Esophagus muscularis mucosa (tissue), 3 donors: ENCODE results near the gene EIF4G1.

Experiments
- CTCF ChIP-seq, 3 experiments: fragments of 200-600 bp in 2 of 3; fragments of 450-650 bp in 1 of 3; sonication (generic) in 2 of 3; IDR thresholded peaks; one replicate each; pipeline ENCODE4 v1.5.1; 2017 to 2019; ENCODE audit warnings: antibody characterized with exemption in 3 of 3, mild to moderate bottlenecking in 2 of 3, moderate library complexity in 1 of 3
- POLR2A ChIP-seq: fragments of 450-650 bp; IDR thresholded peaks from one replicate; pipeline ENCODE4 v1.6.1; 2017; ENCODE audit warnings: antibody characterized with exemption, moderate library complexity, mild to moderate bottlenecking, low read depth
- POLR2AphosphoS5 ChIP-seq, 2 donors: sonication (generic); formaldehyde crosslinking; IDR thresholded peaks; one replicate each; pipeline ENCODE4 v1.6.1; 2017; ENCODE audit warnings: antibody characterized with exemption in 2 of 2

GRCh38 chr3:184341925-184342324, 27.5 kb downstream of the EIF4G1 start:
- TF ChIP-seq CTCF (IDR thresholded peaks at IDR 0.05) (no peak), POLR2A (no peak), POLR2AphosphoS5 (IDR thresholded peaks at IDR 0.05) (no peak)
